Measurements from ENCODE around the gene MYG1.

The MYG1 gene

GRCh38 chr12:53299454-53300180 lies at the start of gene MYG1 (continued):
- TF ChIP-seq ZFP37 (tag by site-specific recombination; IDR thresholded peaks at IDR 0.05) (peak; percentile 91; the same call in 1 of the 2 replicates), ZNF645 (tag by site-specific recombination; IDR thresholded peaks at IDR 0.05) (no peak), ZNF18 (tag by site-specific recombination; IDR thresholded peaks at IDR 0.05) (no peak), RBAK (tag by site-specific recombination; IDR thresholded peaks at IDR 0.05) (no peak), ZNF449 (tag by site-specific recombination; IDR thresholded peaks at IDR 0.05) (no peak), ZBTB48 (tag by site-specific recombination; IDR thresholded peaks at IDR 0.05) (peak; percentile 81), ZNF777 (tag by site-specific recombination; IDR thresholded peaks at IDR 0.05; ENCODE audit: borderline replicate concordance) (no peak), ZNF169 (tag by site-specific recombination; IDR thresholded peaks at IDR 0.05) (no peak), INSM2 (tag by site-specific recombination; IDR thresholded peaks at IDR 0.05) (no peak), ZNF600 (tag by site-specific recombination; IDR thresholded peaks at IDR 0.05) (peak; percentile 85), ZNF488 (tag by site-specific recombination; IDR thresholded peaks at IDR 0.05) (no peak), ZNF26 (tag by site-specific recombination; IDR thresholded peaks at IDR 0.05) (no peak), ZNF692 (tag by site-specific recombination; IDR thresholded peaks at IDR 0.05) (peak; percentile 99), ZNF571 (tag by site-specific recombination; IDR thresholded peaks at IDR 0.05) (no peak), ZNF433 (tag by site-specific recombination; IDR thresholded peaks at IDR 0.05; ENCODE audit: low read depth) (no peak), ZNF548 (tag by site-specific recombination; IDR thresholded peaks at IDR 0.05) (no peak), KLF9 (tag by site-specific recombination; IDR thresholded peaks at IDR 0.05; ENCODE audit: low read depth) (peak; percentile 84), ZNF544 (tag by site-specific recombination; IDR thresholded peaks at IDR 0.05) (no peak), ZNF664 (tag by site-specific recombination; IDR thresholded peaks at IDR 0.05) (no peak), ZNF266 (tag by site-specific recombination; IDR thresholded peaks at IDR 0.05; ENCODE audit: low read depth) (no peak), AEBP2 (tag by site-specific recombination; IDR thresholded peaks at IDR 0.05; ENCODE audit: borderline replicate concordance) (no peak), ZNF785 (tag by site-specific recombination; IDR thresholded peaks at IDR 0.05) (0 out of 2 replicates have a peak, but pooled peaks have one; percentile 33), ZBTB21 (tag by site-specific recombination; IDR thresholded peaks at IDR 0.05) (no peak; the same call in 1 of the 2 replicates), ZBTB44 (tag by site-specific recombination; IDR thresholded peaks at IDR 0.05) (no peak), ZNF747 (tag by site-specific recombination; IDR thresholded peaks at IDR 0.05) (no peak), ZNF501 (tag by site-specific recombination; IDR thresholded peaks at IDR 0.05) (peak; percentile 94)

All from HEK293 (cell line).